Endothelial cell of umbilical vein (primary cell): Measurements from ENCODE around the gene MAN1A1.
"Not testable (repeated sequence)": the region's sequence is repeated elsewhere in the genome, so short reads cannot be mapped to it uniquely, and the experiment has no call there.

Experiments used
- EZH2 ChIP-seq: IDR thresholded peaks from 2 replicates; pipeline ENCODE4 v1.6.1; 2012; ENCODE audit warnings: borderline replicate concordance, low read depth, mild to moderate bottlenecking, moderate library complexity, low read length, inconsistent platforms; ENCODE audit not compliant: severe bottlenecking
- FOS ChIP-seq: IDR thresholded peaks from 2 replicates; pipeline ENCODE4 v1.6.1; 2011; ENCODE audit warnings: mild to moderate bottlenecking, low read length, moderate library complexity, borderline replicate concordance; ENCODE audit not compliant: insufficient read depth
- GATA2 ChIP-seq: IDR thresholded peaks from 2 replicates; pipeline ENCODE4 v1.7.0; 2011; ENCODE audit warnings: low read depth, mild to moderate bottlenecking, moderate library complexity, mixed read lengths, low read length; ENCODE audit not compliant: insufficient read length, insufficient read depth
- JUN ChIP-seq: IDR thresholded peaks from 2 replicates; pipeline ENCODE4 v1.6.1; 2011; ENCODE audit warnings: borderline replicate concordance, low read depth; ENCODE audit not compliant: insufficient read length, insufficient read depth
- MYC ChIP-seq: IDR thresholded peaks from one replicate; pipeline ENCODE4 v1.6.1; 2011; ENCODE audit warnings: mild to moderate bottlenecking, low read depth, low read length
- POLR2A ChIP-seq: IDR thresholded peaks from 2 replicates; pipeline ENCODE4 v1.6.1; 2012; ENCODE audit warnings: low read depth, mild to moderate bottlenecking, control low read depth, low read length
- POLR2AphosphoS5 ChIP-seq: IDR thresholded peaks from 2 replicates; pipeline ENCODE4 v1.6.1; 2012; ENCODE audit warnings: low read depth, mild to moderate bottlenecking, control low read depth, low read length, moderate library complexity; ENCODE audit not compliant: insufficient read depth
- TF ChIP-seq, protein P1 (sequence below), 2 donors: IDR thresholded peaks; 1 replicate in 1 of 2; 2 replicates in 1 of 2; pipeline ENCODE4 v1.5.1; 2011; ENCODE audit warnings: low read length in 2 of 2, mild to moderate bottlenecking in 2 of 2, moderate library complexity in 2 of 2, control low read depth in 1 of 2, inconsistent platforms in 1 of 2, low read depth in 1 of 2; ENCODE audit not compliant: insufficient read depth in 1 of 2; ENCODE audit errors: extremely low read depth in 1 of 2
- TF ChIP-seq, protein P2 (sequence below): IDR thresholded peaks from 2 replicates; pipeline ENCODE4 v1.6.1; 2011; ENCODE audit not compliant: insufficient read depth, insufficient read length

DNA sequence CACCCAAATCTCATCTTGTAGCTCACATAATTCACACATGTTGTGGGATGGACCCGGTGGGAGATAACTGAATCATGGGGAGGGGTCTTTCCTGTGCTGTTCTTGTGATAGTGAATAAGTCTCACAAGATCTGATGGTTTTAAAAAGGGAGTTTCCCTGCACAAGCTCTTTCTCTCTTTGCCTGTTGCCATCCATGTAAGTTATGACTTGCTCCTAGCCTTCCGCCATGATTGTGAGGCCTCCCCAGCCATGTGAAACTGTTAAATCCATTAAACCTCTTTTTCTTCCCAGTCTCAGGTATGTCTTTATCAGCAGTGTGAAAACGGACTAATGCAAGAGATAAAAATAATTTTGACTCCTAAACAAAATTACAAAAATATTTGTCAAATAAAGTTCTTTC, 58.5 kb downstream of the MAN1A1 start:
- not testable (repeated sequence) for TF ChIP-seq EZH2, POLR2AphosphoS5, POLR2A, GATA2, MYC, JUN, FOS
- TF ChIP-seq, protein P1, sequence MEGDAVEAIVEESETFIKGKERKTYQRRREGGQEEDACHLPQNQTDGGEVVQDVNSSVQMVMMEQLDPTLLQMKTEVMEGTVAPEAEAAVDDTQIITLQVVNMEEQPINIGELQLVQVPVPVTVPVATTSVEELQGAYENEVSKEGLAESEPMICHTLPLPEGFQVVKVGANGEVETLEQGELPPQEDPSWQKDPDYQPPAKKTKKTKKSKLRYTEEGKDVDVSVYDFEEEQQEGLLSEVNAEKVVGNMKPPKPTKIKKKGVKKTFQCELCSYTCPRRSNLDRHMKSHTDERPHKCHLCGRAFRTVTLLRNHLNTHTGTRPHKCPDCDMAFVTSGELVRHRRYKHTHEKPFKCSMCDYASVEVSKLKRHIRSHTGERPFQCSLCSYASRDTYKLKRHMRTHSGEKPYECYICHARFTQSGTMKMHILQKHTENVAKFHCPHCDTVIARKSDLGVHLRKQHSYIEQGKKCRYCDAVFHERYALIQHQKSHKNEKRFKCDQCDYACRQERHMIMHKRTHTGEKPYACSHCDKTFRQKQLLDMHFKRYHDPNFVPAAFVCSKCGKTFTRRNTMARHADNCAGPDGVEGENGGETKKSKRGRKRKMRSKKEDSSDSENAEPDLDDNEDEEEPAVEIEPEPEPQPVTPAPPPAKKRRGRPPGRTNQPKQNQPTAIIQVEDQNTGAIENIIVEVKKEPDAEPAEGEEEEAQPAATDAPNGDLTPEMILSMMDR (IDR thresholded peaks at IDR 0.05; ENCODE audit: extremely low read depth in 1 of 2, insufficient read depth in 1 of 2, low read depth in 1 of 2, low read length in 2 of 2), result not testable (repeated sequence)
- TF ChIP-seq, protein P2, sequence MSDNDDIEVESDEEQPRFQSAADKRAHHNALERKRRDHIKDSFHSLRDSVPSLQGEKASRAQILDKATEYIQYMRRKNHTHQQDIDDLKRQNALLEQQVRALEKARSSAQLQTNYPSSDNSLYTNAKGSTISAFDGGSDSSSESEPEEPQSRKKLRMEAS, result not testable (repeated sequence)
